ENCODE data around the gene NAXE.
A peak's percentile ranks its signal among the peaks of the same experiment; 100 is the strongest.

Gene NAXE

DNA sequence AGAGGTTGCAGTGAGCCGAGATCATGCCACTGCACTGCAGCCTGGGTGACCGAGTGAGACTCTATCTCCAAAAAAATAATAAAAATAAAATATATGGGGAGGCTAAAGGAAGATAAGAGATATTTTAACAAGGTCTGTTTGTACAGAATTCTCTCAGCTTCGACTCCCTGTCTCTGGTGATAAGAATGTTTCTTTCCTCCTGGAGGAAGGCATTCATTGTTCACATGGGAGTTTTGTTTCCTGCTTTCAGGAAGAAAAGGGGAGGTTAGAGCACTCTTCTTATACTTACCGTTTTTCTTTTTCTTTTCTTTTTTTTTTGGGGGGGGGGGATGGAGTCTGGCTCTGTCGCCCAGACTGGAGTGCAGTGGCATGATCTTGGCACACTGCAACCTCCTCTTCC lies 2.0 kb upstream of the NAXE start:
- no peak for TF ChIP-seq ZFX (IDR thresholded peaks at IDR 0.05)
- no peak for TF ChIP-seq CTCF (conservative IDR thresholded peaks at IDR 0.05)
- H3K27ac ChIP-seq: no peak overlapping the region

- no peak for TF ChIP-seq CTCF (conservative IDR thresholded peaks at IDR 0.05)
- TF ChIP-seq ZFX (IDR thresholded peaks at IDR 0.05): no peak
- no peak overlapping the region for H3K27ac ChIP-seq
These were observed 1.0 kb upstream of the NAXE start for GRCh38 chr1:156590326-156591180.

GRCh38 chr1:156591181-156591431 lies 470 bp upstream of the NAXE start:
- TF ChIP-seq CTCF (conservative IDR thresholded peaks at IDR 0.05) (no peak), ZFX (IDR thresholded peaks at IDR 0.05) (no peak)
- H3K27ac ChIP-seq: peak overlapping the region; percentile 92

DNA sequence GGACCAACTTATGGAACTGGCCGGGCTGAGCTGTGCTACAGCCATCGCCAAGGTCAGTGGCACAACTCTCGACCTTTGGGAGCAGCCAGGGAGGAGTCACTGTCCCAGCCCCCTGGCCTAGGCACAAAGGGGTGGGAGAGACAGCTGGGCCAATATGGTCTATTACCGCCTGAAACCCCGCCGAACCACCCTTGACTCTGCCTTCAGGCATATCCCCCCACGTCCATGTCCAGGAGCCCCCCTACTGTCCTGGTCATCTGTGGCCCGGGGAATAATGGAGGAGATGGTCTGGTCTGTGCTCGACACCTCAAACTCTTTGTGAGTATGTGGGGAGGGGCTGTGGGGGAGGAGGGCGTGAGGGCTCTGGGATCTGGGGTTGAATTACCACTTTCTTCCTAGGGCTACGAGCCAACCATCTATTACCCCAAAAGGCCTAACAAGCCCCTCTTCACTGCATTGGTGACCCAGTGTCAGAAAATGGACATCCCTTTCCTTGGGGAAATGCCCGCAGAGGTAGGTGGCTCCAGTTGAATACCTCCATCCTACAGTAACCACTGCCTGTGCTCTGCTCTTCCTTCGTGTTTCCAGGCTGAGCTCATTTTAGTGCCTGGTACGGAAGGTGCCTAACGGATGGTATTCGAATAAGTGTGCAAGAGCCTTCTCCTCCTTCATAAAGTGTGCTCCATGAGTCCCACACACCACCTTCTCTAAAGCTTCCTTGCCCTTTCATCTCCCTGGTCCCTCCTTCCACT lies 758 bp downstream of the NAXE start:
- TF ChIP-seq CTCF (conservative IDR thresholded peaks at IDR 0.05): no peak
- no peak; the same call in none of the 2 replicates for TF ChIP-seq ZFX (IDR thresholded peaks at IDR 0.05)
- H3K27ac ChIP-seq: peak overlapping the region; percentile 92

DNA sequence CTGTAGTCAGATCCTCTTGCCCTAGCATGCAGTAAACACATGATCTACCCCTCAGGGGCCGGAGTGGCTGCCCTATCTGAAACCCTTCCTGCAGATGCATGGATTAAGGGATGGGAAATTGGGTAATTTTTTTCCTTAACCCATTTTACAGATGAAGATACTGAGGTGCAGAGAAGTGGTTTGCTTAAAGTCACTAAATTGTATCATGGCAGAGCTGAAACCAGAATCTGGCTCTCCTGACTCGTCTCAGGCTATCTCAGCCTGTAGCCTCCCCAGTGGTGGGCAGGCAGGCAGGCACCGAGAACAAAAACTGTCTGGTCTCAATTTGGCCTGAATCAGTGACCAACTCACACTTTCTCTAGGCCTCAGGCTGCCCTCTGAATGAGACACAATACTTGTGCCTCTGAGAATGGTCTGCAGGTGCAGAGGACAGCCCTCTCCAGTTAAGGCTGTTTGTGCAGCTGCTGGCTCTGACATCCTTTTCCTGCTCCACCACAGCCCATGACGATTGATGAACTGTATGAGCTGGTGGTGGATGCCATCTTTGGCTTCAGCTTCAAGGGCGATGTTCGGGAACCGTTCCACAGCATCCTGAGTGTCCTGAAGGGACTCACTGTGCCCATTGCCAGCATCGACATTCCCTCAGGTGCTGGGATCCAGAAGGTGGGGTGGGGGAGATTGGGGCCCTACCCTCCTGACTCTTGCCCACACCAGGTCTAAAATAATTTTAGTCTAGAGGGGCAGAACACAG lies 1.5 kb downstream of the NAXE start:
- H3K27ac ChIP-seq: no peak overlapping the region
- TF ChIP-seq ZFX (IDR thresholded peaks at IDR 0.05) (no peak), CTCF (conservative IDR thresholded peaks at IDR 0.05) (no peak)

- no peak overlapping the region for H3K27ac ChIP-seq
- TF ChIP-seq CTCF (conservative IDR thresholded peaks at IDR 0.05) (no peak), ZFX (IDR thresholded peaks at IDR 0.05) (no peak)
These were observed 2.0 kb downstream of the NAXE start for GRCh38 chr1:156593661-156593989.

GRCh38 chr1:156594190-156594589 lies 2.6 kb downstream of the NAXE start:
- TF ChIP-seq CTCF (conservative IDR thresholded peaks at IDR 0.05) (no peak), ZFX (IDR thresholded peaks at IDR 0.05) (no peak)
- H3K27ac ChIP-seq: no peak overlapping the region
